UCSD-AML1 (cell line): Measurements from ENCODE around the gene C22orf23.
"Not testable (repeated sequence)": the region's sequence is repeated elsewhere in the genome, so short reads cannot be mapped to it uniquely, and the experiment has no call there.

Experiments
- DNase-seq: peaks from one replicate; lab custom pipeline; 2025; ENCODE audit not compliant: unreplicated experiment; lab: John Stamatoyannopoulos, UW

C22orf23 gene

GRCh38 chr22:37957232-37957631, 3.8 kb upstream of the C22orf23 start:
- no peak for DNase-seq

- not testable (repeated sequence) for DNase-seq
Measured at GRCh38 chr22:37955825-37956397, 2.5 kb upstream of the C22orf23 start.

GRCh38 chr22:37954686-37955085, 1.3 kb upstream of the C22orf23 start:
- no peak for DNase-seq

GRCh38 chr22:37953062-37953436, 352 bp downstream of the C22orf23 start:
- DNase-seq, result no peak

GRCh38 chr22:37952629-37953028, 772 bp downstream of the C22orf23 start:
- DNase-seq, result not testable (repeated sequence)

- DNase-seq, result no peak
Measured at GRCh38 chr22:37951305-37951704, 2.1 kb downstream of the C22orf23 start.

GRCh38 chr22:37947142-37947795, 6.1 kb downstream of the C22orf23 start:
- DNase-seq, result not testable (repeated sequence)

- not testable (repeated sequence) for DNase-seq
Measured at GRCh38 chr22:37944423-37944822, 9.0 kb downstream of the C22orf23 start.

GRCh38 chr22:37943825-37944198, 9.6 kb downstream of the C22orf23 start:
- no peak for DNase-seq

DNA sequence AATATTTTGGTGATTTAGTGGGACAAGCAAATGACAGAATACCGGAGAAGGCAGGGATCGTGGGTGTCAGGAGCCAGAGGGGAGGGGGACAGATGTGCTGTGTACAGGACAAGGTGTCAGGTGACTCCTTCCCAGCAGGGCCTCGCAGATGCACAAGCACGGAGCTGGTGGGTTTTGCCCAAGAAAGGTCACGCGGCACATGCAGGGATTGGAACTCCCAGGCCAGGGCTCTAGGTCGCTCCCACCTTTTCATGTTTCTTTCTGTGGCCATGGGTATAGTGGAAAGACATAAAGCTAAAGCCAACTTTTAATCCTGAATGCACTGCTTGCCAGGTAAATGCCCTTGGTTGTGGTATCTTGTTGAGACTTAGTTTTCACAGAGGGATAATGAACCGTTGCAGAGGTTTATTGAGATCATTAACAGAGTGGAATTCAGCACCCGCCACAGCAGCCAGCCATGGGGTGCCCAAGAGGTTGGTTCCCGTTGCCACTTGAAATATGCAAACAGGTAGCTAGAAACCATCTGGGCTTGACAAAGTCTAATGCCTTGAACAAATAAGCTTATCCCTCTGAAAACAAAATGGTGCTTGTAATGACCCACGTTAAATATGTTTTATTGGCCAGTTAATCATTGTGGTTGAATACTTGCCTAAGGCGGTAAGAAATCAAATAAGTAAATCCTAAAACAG, 10.1 kb downstream of the C22orf23 start:
- no peak for DNase-seq

DNA sequence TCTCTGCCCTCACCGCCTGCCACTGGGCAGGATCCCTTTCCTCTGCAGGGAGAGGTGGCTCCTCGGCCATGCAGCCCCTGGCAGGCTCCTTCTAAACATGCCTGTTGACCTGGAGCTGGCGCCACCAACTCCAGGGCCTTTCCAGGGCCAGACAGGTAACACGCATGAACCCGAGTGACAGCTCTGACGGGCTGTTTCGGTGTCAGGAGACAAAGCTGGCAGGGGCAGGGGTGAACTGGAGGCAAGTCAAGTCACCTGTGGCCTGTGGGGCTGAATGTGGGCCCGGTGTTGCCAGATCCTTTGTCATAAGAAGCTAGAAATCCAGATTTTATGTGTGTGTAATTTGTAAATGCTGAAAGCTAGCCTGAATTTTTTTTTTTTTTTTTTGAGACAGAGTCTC, 11.3 kb downstream of the C22orf23 start:
- DNase-seq, result no peak

GRCh38 chr22:37940698-37941376, 12.6 kb downstream of the C22orf23 start:
- no peak for DNase-seq

DNA sequence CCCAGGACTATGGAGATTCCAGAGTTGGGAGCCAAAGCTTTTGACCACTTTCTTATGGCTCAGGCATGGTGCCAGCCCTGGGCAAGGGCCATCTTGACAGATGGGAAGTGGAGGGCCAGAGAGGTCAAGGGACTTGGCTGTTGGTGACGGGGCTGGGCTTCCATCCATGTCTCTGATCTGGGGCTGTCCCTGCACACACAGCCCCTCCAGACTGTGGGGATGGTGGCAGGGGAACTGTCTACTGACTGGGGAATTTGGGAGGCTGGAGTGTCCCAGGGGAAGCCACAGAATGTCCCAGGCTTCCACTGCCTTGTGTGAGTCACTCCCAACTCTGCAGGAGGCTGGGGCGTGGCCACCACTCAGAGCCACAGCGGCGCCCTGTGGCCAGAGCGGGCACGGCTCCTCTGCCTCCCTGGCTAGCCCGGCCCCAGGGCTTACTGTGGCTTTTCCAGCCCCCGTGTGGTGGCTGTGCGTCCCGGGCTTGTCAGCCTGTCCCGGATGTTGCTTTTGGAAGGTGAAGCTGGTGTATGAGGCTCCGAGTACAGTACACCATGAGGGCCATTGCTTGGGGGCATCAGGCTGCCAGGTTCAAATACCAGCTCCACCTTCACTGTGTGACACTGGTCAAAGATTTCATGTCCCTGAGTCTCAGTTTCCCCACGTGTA, 19.6 kb downstream of the C22orf23 start:
- peak; percentile 90 for DNase-seq

GRCh38 chr22:37932821-37933578, 20.4 kb downstream of the C22orf23 start:
- DNase-seq, result no peak

DNA sequence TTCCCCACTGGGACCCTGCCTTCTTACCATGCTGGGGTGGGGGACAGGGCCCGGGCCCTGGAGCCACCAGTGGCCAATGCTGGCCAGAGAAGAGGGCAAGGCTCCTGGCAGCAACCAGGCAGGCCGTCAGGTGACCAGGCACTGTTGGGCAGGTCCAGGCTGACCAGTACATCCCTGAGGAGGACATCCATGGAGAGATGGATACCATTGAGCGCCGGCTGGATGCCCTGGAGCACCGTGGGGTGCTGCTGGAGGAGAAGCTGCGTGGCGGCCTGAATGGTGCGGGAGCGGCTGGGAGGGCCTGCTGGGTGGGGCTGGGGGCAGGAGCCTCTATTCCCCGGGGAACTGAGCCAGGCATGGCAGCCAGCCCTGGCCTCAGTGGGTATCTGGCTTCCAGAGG, 21.0 kb downstream of the C22orf23 start:
- no peak for DNase-seq

GRCh38 chr22:37931893-37932389, 21.5 kb downstream of the C22orf23 start:
- no peak for DNase-seq

DNA sequence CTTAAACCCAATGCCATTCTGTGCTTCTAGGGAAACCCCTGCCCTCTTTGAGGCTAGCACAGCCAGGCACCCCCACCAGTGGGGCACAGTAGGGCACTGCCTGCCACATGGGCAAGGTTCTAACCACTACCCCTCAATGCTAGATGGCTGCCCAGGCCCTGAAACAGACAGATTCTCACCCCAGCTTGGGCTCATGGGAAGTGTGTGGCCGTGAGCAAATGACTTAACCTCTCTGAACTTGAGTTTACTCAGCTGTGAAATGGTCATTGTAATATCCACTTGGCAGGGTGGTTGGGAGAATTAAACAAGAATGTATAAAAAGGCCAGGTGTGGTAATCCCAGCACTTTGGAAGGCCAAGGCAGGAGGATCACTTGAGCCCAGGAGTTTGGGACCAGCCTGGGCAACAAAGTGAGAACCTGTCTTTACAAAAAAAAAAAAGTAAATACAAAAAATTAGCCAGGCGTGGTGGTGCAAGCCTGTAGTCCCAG, 22.4 kb downstream of the C22orf23 start:
- no peak for DNase-seq

DNA sequence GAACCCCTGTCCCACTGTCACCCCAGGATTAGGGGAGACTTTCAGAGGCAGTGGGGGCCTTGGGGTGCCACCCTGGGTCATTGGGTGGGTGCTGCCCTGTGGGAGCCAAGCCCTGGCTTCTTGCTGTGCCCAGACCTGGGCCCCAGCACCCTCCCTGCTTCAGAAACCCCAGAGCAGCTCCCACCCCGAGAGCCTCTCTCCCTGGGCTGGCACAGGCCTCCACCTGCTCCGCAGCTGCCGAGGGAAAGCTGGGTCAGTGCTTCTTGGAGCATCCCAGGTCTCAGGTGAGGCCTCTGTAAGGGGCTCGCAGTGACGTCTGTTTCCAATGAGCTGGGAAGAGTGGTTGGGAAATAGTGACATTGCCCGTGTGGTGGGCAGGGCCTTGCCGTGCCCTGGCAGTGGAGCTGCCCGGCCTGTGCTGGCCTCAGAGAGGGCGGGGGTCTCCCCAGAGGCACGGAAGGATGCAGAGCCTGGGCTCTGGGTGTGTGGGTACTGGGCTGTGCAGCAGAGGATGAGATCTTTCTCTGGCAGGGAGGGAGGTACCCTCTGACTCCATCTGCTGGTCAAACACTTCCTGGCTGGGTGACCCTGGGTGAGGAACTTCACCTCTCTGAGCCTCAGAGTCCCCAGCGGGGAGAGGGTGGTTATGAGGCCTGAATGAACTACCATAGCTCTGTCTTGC, 23.0 kb downstream of the C22orf23 start:
- DNase-seq, result no peak

DNA sequence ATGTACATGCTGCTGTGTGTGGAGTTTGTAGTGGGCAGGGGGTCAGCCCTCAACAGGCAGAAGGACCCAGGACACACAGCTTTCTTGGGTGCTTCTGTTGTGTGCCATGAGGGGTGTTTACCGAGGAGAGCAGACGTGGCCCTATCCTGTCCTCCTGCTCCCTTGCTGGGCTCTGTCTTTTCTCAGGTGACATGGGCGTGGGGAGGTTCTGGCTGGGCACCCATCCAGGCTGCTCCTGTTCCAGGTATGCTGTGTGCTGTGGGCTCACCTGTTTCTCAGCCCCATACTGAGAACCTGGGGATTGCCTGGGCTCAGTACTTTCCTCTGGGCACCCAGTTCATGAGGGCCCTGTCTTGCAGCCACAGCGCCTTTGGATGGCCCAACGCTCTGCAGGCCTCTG, 24.0 kb downstream of the C22orf23 start:
- DNase-seq, result no peak

DNA sequence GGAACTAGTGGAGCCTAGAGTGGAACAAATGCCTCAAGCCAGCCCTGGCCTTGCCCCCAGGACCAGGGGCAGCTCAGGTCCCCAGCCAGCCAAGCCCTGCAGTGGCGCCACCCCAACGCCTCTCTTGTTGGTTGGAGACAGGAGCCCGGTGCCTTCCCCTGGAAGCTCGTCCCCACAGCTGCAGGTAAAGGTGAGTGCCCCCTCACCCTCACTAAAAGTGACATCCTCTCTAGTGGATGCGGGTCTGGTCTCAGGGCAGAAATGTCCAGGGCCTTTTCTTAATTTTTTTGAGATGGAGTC, 25.8 kb downstream of the C22orf23 start:
- DNase-seq, result no peak
